Measurements from ENCODE around the gene TASOR. TPM values are rescaled to one million over a fixed set of nuclear protein-coding genes. Genes with fewer than 3 reads are reported as not detected.

The TASOR gene
- total and polyA plus RNA-seq, 4 donors: 5.6 to 51.3 (median 19.2) TPM

DNA sequence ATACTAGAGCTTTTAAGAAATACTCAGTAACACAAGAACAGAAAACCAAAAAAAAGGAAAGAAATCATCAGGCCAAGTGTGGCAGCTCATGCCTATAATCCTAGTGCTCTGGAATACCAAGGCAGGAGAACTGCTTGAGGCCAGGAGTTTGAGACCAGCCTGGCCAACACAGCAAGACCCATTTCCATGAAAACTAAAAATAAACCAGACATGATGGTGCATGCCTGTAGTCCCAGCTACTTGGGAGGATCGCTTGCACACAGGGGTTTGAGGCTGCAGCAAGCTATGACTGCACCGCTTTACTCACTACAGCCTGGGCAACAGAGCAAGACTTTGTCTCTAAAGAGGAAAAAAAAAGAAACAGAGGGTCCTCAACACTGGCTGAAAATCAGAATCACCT, 18.2 kb downstream of the TASOR start:
- H3K36me3 ChIP-seq (ENCODE audit: control insufficient read depth in 4 of 4, insufficient read depth in 3 of 4, low read depth in 1 of 4, low read length in 3 of 4): peaks cover 9 to 44% (median 33%) of the 10 kb centered on the region in 4 donors
- H3K9me3 ChIP-seq (ENCODE audit: control insufficient read depth in 4 of 4, low read length in 3 of 4): no peaks in the 10 kb centered on the region
- WGBS: over 99% methylated on average over 2 of the region's 2 CpGs
- no peaks in the 10 kb centered on the region for H3K27me3 ChIP-seq (ENCODE audit: control insufficient read depth in 4 of 4, insufficient read depth in 4 of 4, low read length in 3 of 4)
- no peak for DNase-seq (ENCODE audit: low spot score)
- H3K27ac ChIP-seq (ENCODE audit: low read depth in 1 of 2, low read length in 2 of 2): no peak overlapping the region
- TF ChIP-seq FOXA2 (IDR thresholded peaks at IDR 0.05) (no peak), NR2F2 (IDR thresholded peaks at IDR 0.05) (no peak)
- H3K4me3 ChIP-seq (ENCODE audit: low read depth in 1 of 3, low read length in 3 of 3): no peak overlapping the region
- H3K9ac ChIP-seq (ENCODE audit: low read depth in 1 of 2, low read length in 2 of 2): no peak overlapping the region
- H3K4me1 ChIP-seq (ENCODE audit: control insufficient read depth in 4 of 4, insufficient read depth in 4 of 4, low read length in 3 of 4): no peaks in the 10 kb centered on the region

DNA sequence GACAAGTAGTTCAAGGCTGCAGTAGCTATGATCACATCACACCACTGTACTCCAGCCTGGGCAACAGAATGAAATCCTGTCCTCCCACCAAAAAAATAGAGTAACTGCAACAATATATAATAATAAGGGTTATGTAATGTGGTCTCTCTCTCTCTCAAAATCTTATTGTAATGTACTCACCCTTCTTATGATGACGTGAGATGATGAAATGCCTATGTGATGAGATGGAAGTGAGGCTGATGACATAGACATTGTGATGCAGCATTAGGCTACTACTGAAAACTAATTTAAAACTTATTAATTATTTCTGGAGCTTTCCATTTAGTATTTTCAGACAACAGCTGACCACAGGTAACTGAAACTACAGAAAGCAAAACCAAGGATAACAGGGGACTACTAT, 27.4 kb downstream of the TASOR start:
- TF ChIP-seq, protein P1, sequence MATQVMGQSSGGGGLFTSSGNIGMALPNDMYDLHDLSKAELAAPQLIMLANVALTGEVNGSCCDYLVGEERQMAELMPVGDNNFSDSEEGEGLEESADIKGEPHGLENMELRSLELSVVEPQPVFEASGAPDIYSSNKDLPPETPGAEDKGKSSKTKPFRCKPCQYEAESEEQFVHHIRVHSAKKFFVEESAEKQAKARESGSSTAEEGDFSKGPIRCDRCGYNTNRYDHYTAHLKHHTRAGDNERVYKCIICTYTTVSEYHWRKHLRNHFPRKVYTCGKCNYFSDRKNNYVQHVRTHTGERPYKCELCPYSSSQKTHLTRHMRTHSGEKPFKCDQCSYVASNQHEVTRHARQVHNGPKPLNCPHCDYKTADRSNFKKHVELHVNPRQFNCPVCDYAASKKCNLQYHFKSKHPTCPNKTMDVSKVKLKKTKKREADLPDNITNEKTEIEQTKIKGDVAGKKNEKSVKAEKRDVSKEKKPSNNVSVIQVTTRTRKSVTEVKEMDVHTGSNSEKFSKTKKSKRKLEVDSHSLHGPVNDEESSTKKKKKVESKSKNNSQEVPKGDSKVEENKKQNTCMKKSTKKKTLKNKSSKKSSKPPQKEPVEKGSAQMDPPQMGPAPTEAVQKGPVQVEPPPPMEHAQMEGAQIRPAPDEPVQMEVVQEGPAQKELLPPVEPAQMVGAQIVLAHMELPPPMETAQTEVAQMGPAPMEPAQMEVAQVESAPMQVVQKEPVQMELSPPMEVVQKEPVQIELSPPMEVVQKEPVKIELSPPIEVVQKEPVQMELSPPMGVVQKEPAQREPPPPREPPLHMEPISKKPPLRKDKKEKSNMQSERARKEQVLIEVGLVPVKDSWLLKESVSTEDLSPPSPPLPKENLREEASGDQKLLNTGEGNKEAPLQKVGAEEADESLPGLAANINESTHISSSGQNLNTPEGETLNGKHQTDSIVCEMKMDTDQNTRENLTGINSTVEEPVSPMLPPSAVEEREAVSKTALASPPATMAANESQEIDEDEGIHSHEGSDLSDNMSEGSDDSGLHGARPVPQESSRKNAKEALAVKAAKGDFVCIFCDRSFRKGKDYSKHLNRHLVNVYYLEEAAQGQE (IDR thresholded peaks at IDR 0.05): no peak
- no peak for TF ChIP-seq FOXA1 (IDR thresholded peaks at IDR 0.05)
- TF ChIP-seq, protein P2, sequence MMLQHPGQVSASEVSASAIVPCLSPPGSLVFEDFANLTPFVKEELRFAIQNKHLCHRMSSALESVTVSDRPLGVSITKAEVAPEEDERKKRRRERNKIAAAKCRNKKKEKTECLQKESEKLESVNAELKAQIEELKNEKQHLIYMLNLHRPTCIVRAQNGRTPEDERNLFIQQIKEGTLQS (IDR thresholded peaks at IDR 0.05): no peak
- no peak for TF ChIP-seq JUND (IDR thresholded peaks at IDR 0.05)
- TF ChIP-seq HNF4A (conservative IDR thresholded peaks at IDR 0.05): no peak
- TF ChIP-seq FOXA2 (IDR thresholded peaks at IDR 0.05): no peak
- TF ChIP-seq HNF4G (IDR thresholded peaks at IDR 0.05): no peak
- no peak for TF ChIP-seq RAD21 (IDR thresholded peaks at IDR 0.05)
- no peak for TF ChIP-seq TAF1 (conservative IDR thresholded peaks at IDR 0.05)
- Histone ChIP-seq H3K4me3 (ENCODE audit: low read depth in 1 of 3, low read length in 3 of 3) (no peak overlapping the region), H3K9ac (ENCODE audit: low read depth in 1 of 2, low read length in 2 of 2) (no peak overlapping the region), H3K36me3 (ENCODE audit: control insufficient read depth in 4 of 4, insufficient read depth in 3 of 4, low read depth in 1 of 4, low read length in 3 of 4) (peaks cover 9 to 51% (median 31%) of the 10 kb centered on the region in 4 donors), H3K9me3 (ENCODE audit: control insufficient read depth in 4 of 4, low read length in 3 of 4) (peaks cover 0 to 3% (median 0%) of the 10 kb centered on the region in 4 donors), H3K27me3 (ENCODE audit: control insufficient read depth in 4 of 4, insufficient read depth in 4 of 4, low read length in 3 of 4) (no peaks in the 10 kb centered on the region), H3K4me1 (ENCODE audit: control insufficient read depth in 4 of 4, insufficient read depth in 4 of 4, low read length in 3 of 4) (no peaks in the 10 kb centered on the region), H3K27ac (ENCODE audit: low read depth in 1 of 2, low read length in 2 of 2) (no peak overlapping the region)
- 91% methylated on average over 1 of the region's 1 CpG for WGBS
- DNase-seq (ENCODE audit: low spot score): no peak

- no peak overlapping the region for H3K27ac ChIP-seq (ENCODE audit: low read depth in 1 of 2, low read length in 2 of 2)
- DNase-seq (ENCODE audit: low spot score): no peak
- WGBS: 96% methylated on average over 1 of the region's 1 CpG
- H3K27me3 ChIP-seq (ENCODE audit: control insufficient read depth in 4 of 4, insufficient read depth in 4 of 4, low read length in 3 of 4): no peaks in the 10 kb centered on the region
- H3K4me3 ChIP-seq (ENCODE audit: low read depth in 1 of 3, low read length in 3 of 3): no peak overlapping the region
- H3K36me3 ChIP-seq (ENCODE audit: control insufficient read depth in 4 of 4, insufficient read depth in 3 of 4, low read depth in 1 of 4, low read length in 3 of 4): peaks cover 5 to 41% (median 23%) of the 10 kb centered on the region in 4 donors
- TF ChIP-seq EGR1 (IDR thresholded peaks at IDR 0.05; ENCODE audit: low read depth in 2 of 2) (no peak), GABPA (IDR thresholded peaks at IDR 0.05 in 1 of 2, conservative IDR thresholded peaks at IDR 0.05 in 1 of 2) (no peak), YY1 (IDR thresholded peaks at IDR 0.05) (no peak), TAF1 (conservative IDR thresholded peaks at IDR 0.05) (no peak), RAD21 (IDR thresholded peaks at IDR 0.05) (no peak), FOXA1 (IDR thresholded peaks at IDR 0.05) (no peak)
- TF ChIP-seq, protein P1 (IDR thresholded peaks at IDR 0.05): no peak
- no peaks in the 10 kb centered on the region for H3K4me1 ChIP-seq (ENCODE audit: control insufficient read depth in 4 of 4, insufficient read depth in 4 of 4, low read length in 3 of 4)
- no peak overlapping the region for H3K9ac ChIP-seq (ENCODE audit: low read depth in 1 of 2, low read length in 2 of 2)
- peaks cover 0 to 3% (median 0%) of the 10 kb centered on the region in 4 donors for H3K9me3 ChIP-seq (ENCODE audit: control insufficient read depth in 4 of 4, low read length in 3 of 4)
These were observed 28.6 kb downstream of the TASOR start for GRCh38 chr3:56654460-56654859.
